ENCODE data around the gene PCSK9.
"Not testable (repeated sequence)": the region's sequence is repeated elsewhere in the genome, so short reads cannot be mapped to it uniquely, and the experiment has no call there.

PCSK9 gene

GRCh38 chr1:55006931-55007330 lies 32.4 kb upstream of the PCSK9 start:
- in situ Hi-C loops (cut with MboI; ENCODE audit: low sequenced_read_pairs), result no loop called here

- in situ Hi-C loops (cut with MboI; ENCODE audit: low sequenced_read_pairs), result no loop called here
Observed at GRCh38 chr1:55007625-55008024, 31.7 kb upstream of the PCSK9 start.

- in situ Hi-C loops (cut with MboI; ENCODE audit: low sequenced_read_pairs), result no loop called here
Observed at GRCh38 chr1:55010194-55010886, 29.0 kb upstream of the PCSK9 start.

GRCh38 chr1:55010887-55011217 lies 28.5 kb upstream of the PCSK9 start:
- in situ Hi-C loops (cut with MboI; ENCODE audit: low sequenced_read_pairs), result no loop called here

- in situ Hi-C loops (cut with MboI; ENCODE audit: low sequenced_read_pairs), result no loop called here
Observed at GRCh38 chr1:55012661-55013060, 26.7 kb upstream of the PCSK9 start.

- in situ Hi-C loops (cut with MboI; ENCODE audit: low sequenced_read_pairs), result no loop called here
Observed at GRCh38 chr1:55015123-55015522, 24.2 kb upstream of the PCSK9 start.

- in situ Hi-C loops (cut with MboI; ENCODE audit: low sequenced_read_pairs), result no loop called here
Observed at GRCh38 chr1:55015731-55016620, 23.4 kb upstream of the PCSK9 start.

GRCh38 chr1:55018395-55018794 lies 21.0 kb upstream of the PCSK9 start:
- in situ Hi-C loops (cut with MboI; ENCODE audit: low sequenced_read_pairs), result no loop called here

- in situ Hi-C loops (cut with MboI; ENCODE audit: low sequenced_read_pairs), result no loop called here
Observed at GRCh38 chr1:55021942-55022546, 17.3 kb upstream of the PCSK9 start.

- in situ Hi-C loops (cut with MboI; ENCODE audit: low sequenced_read_pairs), result not testable (repeated sequence)
Observed at GRCh38 chr1:55024163-55024562, 15.2 kb upstream of the PCSK9 start.

- in situ Hi-C loops (cut with MboI; ENCODE audit: low sequenced_read_pairs), result not testable (repeated sequence)
Observed at GRCh38 chr1:55026682-55027081, 12.7 kb upstream of the PCSK9 start.

GRCh38 chr1:55031098-55031497 lies 8.2 kb upstream of the PCSK9 start:
- in situ Hi-C loops (cut with MboI; ENCODE audit: low sequenced_read_pairs), result not testable (repeated sequence)

- in situ Hi-C loops (cut with MboI; ENCODE audit: low sequenced_read_pairs), result no loop called here
Observed at GRCh38 chr1:55033265-55033614, 6.1 kb upstream of the PCSK9 start.

GRCh38 chr1:55034476-55035133 lies 4.7 kb upstream of the PCSK9 start:
- in situ Hi-C loops (cut with MboI; ENCODE audit: low sequenced_read_pairs), result no loop called here

- in situ Hi-C loops (cut with MboI; ENCODE audit: low sequenced_read_pairs), result no loop called here
Observed at GRCh38 chr1:55035904-55036303, 3.4 kb upstream of the PCSK9 start.

GRCh38 chr1:55037733-55038551 lies 1.4 kb upstream of the PCSK9 start:
- in situ Hi-C loops (cut with MboI; ENCODE audit: low sequenced_read_pairs), result no loop called here

- in situ Hi-C loops (cut with MboI; ENCODE audit: low sequenced_read_pairs), result no loop called here
Observed at GRCh38 chr1:55038552-55038838, 853 bp upstream of the PCSK9 start.

- in situ Hi-C loops (cut with MboI; ENCODE audit: low sequenced_read_pairs), result no loop called here
Observed at GRCh38 chr1:55038974-55039341, 390 bp upstream of the PCSK9 start.

GRCh38 chr1:55040083-55040932 lies 960 bp downstream of the PCSK9 start:
- in situ Hi-C loops (cut with MboI; ENCODE audit: low sequenced_read_pairs), result no loop called here

- in situ Hi-C loops (cut with MboI; ENCODE audit: low sequenced_read_pairs), result no loop called here
Observed at GRCh38 chr1:55040933-55041494, 1.7 kb downstream of the PCSK9 start.

All from HL-60/S4 (cell line).